ENCODE results near the gene FRS2.

GRCh38 chr12:69519871-69520270, 49.7 kb downstream of the FRS2 start:
- TF ChIP-seq EZH2 (IDR thresholded peaks at IDR 0.05; ENCODE audit: borderline replicate concordance, control insufficient read depth, low read depth, low read length) (no peak), NFIC (IDR thresholded peaks at IDR 0.05; ENCODE audit: low read depth, low read length) (no peak), GABPA (IDR thresholded peaks at IDR 0.05; ENCODE audit: low read depth) (no peak), MXI1 (IDR thresholded peaks at IDR 0.05; ENCODE audit: low read depth, low read length) (no peak)

Data from GM12878 (cell line).